Thyroid gland (tissue), 4 donors: Measurements from ENCODE around the gene HEXIM1. TPM values are rescaled to one million over a fixed set of nuclear protein-coding genes. Genes with fewer than 3 reads are reported as not detected.

Experiments used
- DNase-seq, 2 donors: peaks; one replicate each; pipeline ENCODE4 v3.0.0-alpha.2; 2019
- H3K27ac ChIP-seq, 3 donors: fragments of 200-600 bp; sonication (generic); 1 replicate in 2 of 3; 2 replicates in 1 of 3; pipeline ENCODE4 v1.5.1; 2016 to 2019; ENCODE audit warnings: mild to moderate bottlenecking in 1 of 3, moderate library complexity in 1 of 3
- H3K27me3 ChIP-seq: fragments of 200-600 bp; sonication (generic); one replicate; pipeline ENCODE4 v1.5.1; 2019
- H3K36me3 ChIP-seq, 2 donors: fragments of 200-600 bp; sonication (generic); one replicate each; pipeline ENCODE4 v1.5.1; 2016 to 2019
- H3K4me1 ChIP-seq, 2 donors: fragments of 200-600 bp; sonication (generic); one replicate each; pipeline ENCODE4 v1.5.1; 2017 to 2019
- H3K4me3 ChIP-seq, 3 donors: fragments of 200-600 bp; sonication (generic); replicated peaks in 1 of 3; 1 replicate in 2 of 3; 2 replicates in 1 of 3; pipeline ENCODE4 v1.5.1; 2016; ENCODE audit warnings: mild to moderate bottlenecking in 1 of 3
- H3K9me3 ChIP-seq: fragments of 200-600 bp; sonication (generic); one replicate; pipeline ENCODE4 v1.5.1; 2017
- CTCF ChIP-seq, 6 experiments: fragments of 200-600 bp in 3 of 6; fragments of 450-650 bp in 3 of 6; sonication (generic) in 3 of 6; IDR thresholded peaks; one replicate each; pipeline ENCODE4 v1.5.1; 2016 to 2019; ENCODE audit warnings: antibody characterized with exemption in 6 of 6, mild to moderate bottlenecking in 2 of 6, inconsistent platforms in 1 of 6, moderate library complexity in 1 of 6
- POLR2A ChIP-seq, 2 donors: fragments of 450-650 bp; IDR thresholded peaks; one replicate each; pipeline ENCODE4 v1.6.1; 2017; ENCODE audit warnings: antibody characterized with exemption in 2 of 2, mild to moderate bottlenecking in 2 of 2, moderate library complexity in 1 of 2
- WGBS, 2 donors: methylation state at CpG; one replicate each; pipeline ENCODE4 v1.1.5; 2017; 5-methylcytosine and 5-hydroxymethylcytosine counted together
- intact Hi-C: fragments of 100-400 bp; cut with DNase I; formaldehyde crosslinking; loops from one replicate; pipeline ENCODE4 v1.15.1; 2023
- total RNA-seq, 4 donors: library from RNA; depleted of rRNA; stranded (reverse); fragments of >200 nt; gene quantifications; one replicate each; pipeline ENCODE4 v1.2.3, GENCODE V29; 2016

Gene HEXIM1
- total RNA-seq, 4 donors from 2014 or later, result 15.6 to 33.5 (median 18.4) TPM

- 65 to 84% methylated on average over 6 to 9 of the region's 9 CpGs for WGBS, 2 donors
- TF ChIP-seq CTCF (IDR thresholded peaks at IDR 0.05), result no peak
- H3K9me3 ChIP-seq, result no peaks in the 10 kb centered on the region
- DNase-seq, result peak; percentile 13 to 38
- H3K4me3 ChIP-seq, result no peak overlapping the region
- H3K4me1 ChIP-seq, result peaks cover 0 to 30% of the 10 kb centered on the region in 2 donors
- intact Hi-C loops, result loop anchor here (5.0 kb wide), 1 partner anchor 181 kb away; no protein-coding TSS in a partner anchor
- H3K27ac ChIP-seq, result peak overlapping the region; percentile 6 to 63 (median 28)
- H3K27me3 ChIP-seq, result no peaks in the 10 kb centered on the region
- peaks cover 71 to 72% of the 10 kb centered on the region in 2 donors for H3K36me3 ChIP-seq
Measured at GRCh38 chr17:45102856-45103255, 45.4 kb upstream of the HEXIM1 start.

GRCh38 chr17:45103269-45103795, 44.9 kb upstream of the HEXIM1 start:
- no peak for TF ChIP-seq CTCF (IDR thresholded peaks at IDR 0.05)
- TF ChIP-seq POLR2A (IDR thresholded peaks at IDR 0.05), result no peak
- H3K27me3 ChIP-seq, result no peaks in the 10 kb centered on the region
- WGBS, 2 donors, result 82 to 89% methylated on average over 9 of the region's 9 CpGs
- intact Hi-C loops, result loop anchor here (5.0 kb wide), 1 partner anchor 181 kb away; no protein-coding TSS in a partner anchor
- peaks cover 71 to 72% of the 10 kb centered on the region in 2 donors for H3K36me3 ChIP-seq
- peak overlapping the region in 2 of 3 donors; percentile 6 to 63 for H3K27ac ChIP-seq
- H3K9me3 ChIP-seq, result no peaks in the 10 kb centered on the region
- H3K4me3 ChIP-seq, result no peak overlapping the region
- DNase-seq, result no peak
- peaks cover 0 to 30% of the 10 kb centered on the region in 2 donors for H3K4me1 ChIP-seq

DNA sequence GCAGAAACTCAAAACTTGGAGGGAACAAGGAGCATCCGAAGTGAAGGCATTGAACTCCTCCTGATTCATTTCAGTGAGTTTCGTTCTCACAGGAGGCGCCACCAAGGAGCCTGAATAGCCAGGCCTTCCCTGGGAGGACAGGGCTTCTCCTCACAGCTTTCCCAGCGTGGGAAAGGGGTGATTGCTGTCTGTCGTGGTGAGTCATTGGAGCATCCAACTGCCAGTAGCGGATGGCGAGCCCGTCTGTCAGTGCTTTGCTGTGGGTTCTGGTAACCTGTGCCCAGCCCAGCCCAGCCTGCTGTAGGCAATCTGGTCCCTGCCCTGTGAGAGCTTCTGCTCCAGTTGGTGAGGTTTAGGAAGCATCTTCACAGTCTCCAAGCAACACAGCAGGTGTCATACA, 44.2 kb upstream of the HEXIM1 start:
- WGBS, 2 donors, result 92 to 95% methylated on average over 4 to 7 of the region's 8 CpGs
- Histone ChIP-seq H3K36me3 (peaks cover 67 to 68% of the 10 kb centered on the region in 2 donors), H3K9me3 (no peaks in the 10 kb centered on the region), H3K4me3 (no peak overlapping the region), H3K4me1 (peaks cover 1 to 27% of the 10 kb centered on the region in 2 donors), H3K27ac (no peak overlapping the region), H3K27me3 (no peaks in the 10 kb centered on the region)
- TF ChIP-seq POLR2A (IDR thresholded peaks at IDR 0.05) (no peak), CTCF (IDR thresholded peaks at IDR 0.05) (no peak)
- no peak for DNase-seq
- intact Hi-C loops, result loop anchor here (5.0 kb wide), 1 partner anchor 182 kb away; no protein-coding TSS in a partner anchor

DNA sequence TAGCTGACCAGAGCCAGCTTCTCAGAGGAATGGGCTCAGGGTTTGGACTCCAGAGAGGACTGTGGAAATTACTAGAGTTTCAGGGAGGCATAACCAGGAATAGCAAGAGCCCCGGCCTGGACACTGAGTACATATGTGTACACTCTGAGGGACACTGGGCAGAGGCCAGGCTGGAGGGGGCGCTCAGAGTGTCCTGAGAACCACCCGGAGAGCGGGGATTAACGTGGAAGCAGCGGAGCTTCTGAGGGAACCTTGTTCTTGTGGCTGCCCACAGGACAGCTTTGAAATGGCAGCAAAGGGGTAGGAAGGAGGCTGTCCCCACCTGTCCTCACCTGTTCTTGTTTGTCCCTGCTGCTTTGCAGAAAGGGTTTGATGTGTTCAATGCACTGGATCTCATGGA, 43.8 kb upstream of the HEXIM1 start:
- Histone ChIP-seq H3K4me1 (peaks cover 6 to 29% of the 10 kb centered on the region in 2 donors), H3K36me3 (peaks cover 66% of the 10 kb centered on the region in 2 donors), H3K9me3 (no peaks in the 10 kb centered on the region), H3K27me3 (no peaks in the 10 kb centered on the region), H3K4me3 (no peak overlapping the region), H3K27ac (no peak overlapping the region)
- TF ChIP-seq CTCF (IDR thresholded peaks at IDR 0.05) (no peak), POLR2A (IDR thresholded peaks at IDR 0.05) (no peak)
- intact Hi-C loops, result loop anchor here (5.0 kb wide), 1 partner anchor 182 kb away; no protein-coding TSS in a partner anchor
- no peak for DNase-seq
- WGBS, 2 donors, result 91% methylated on average over 6 of the region's 6 CpGs

DNA sequence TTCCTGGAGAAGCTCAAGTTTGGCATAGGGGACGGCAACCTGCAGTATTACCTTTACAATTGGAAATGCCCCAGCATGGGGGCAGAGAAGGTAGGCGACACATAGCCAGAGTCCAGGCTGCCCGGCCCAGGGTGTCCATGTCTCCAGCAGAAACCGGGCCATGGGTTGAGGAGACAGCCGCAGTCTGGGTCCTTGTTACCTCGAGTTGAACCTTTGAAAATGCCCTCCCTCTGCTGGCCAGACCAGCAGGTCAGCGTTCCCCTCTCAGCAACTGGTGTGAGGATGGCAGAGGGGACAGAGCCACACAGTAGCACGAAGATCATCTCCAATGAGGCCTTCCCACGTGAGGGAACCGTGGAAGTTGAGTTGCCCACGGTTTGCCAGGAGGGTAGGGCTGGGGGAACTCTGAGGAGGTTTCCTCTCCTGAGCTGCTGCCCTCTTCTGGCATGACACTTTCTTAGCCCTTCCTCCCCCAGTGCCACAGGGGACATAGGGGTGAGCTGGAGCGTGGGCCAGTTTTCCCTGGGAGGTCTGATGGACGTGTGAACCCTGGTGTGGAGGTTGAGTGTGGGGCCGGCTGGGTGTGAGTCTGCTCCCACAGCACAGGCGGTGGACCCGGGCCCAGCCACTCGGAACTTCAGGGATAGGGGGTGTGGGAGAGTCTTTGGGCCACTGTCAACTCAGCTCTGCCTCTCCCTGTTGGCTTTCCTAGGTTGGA, 43.2 kb upstream of the HEXIM1 start:
- WGBS, 2 donors, result 85 to 91% methylated on average over 8 to 17 of the region's 17 CpGs
- no peak for TF ChIP-seq POLR2A (IDR thresholded peaks at IDR 0.05)
- TF ChIP-seq CTCF (IDR thresholded peaks at IDR 0.05), result no peak
- Histone ChIP-seq H3K9me3 (no peaks in the 10 kb centered on the region), H3K4me3 (no peak overlapping the region), H3K27me3 (no peaks in the 10 kb centered on the region), H3K36me3 (peaks cover 60 to 61% of the 10 kb centered on the region in 2 donors), H3K27ac (no peak overlapping the region), H3K4me1 (peaks cover 6 to 29% of the 10 kb centered on the region in 2 donors)
- intact Hi-C loops, result loop anchor here (5.0 kb wide), 1 partner anchor 183 kb away; no protein-coding TSS in a partner anchor
- DNase-seq, result no peak
